HG03108 (cell line): ENCODE results near the gene HBG2.
"Not testable (repeated sequence)": the region's sequence is repeated elsewhere in the genome, so short reads cannot be mapped to it uniquely, and the experiment has no call there.

ENCODE experiments used
- ATAC-seq: cut with Tn5 transposase; IDR thresholded peaks from one replicate; pipeline ENCODE4 v1.9.1; 2021; ENCODE audit warnings: moderate library complexity; ENCODE audit not compliant: unreplicated experiment

The HBG2 gene

GRCh38 chr11:5282628-5283027 lies 28.0 kb upstream of the HBG2 start:
- ATAC-seq, result no peak

GRCh38 chr11:5281596-5281995 lies 27.0 kb upstream of the HBG2 start:
- ATAC-seq, result no peak

- peak; percentile 93 for ATAC-seq
Observed at GRCh38 chr11:5280582-5281102, 26.1 kb upstream of the HBG2 start.

GRCh38 chr11:5279471-5280090 lies 25.0 kb upstream of the HBG2 start:
- ATAC-seq, result no peak

GRCh38 chr11:5277807-5278382 lies 23.3 kb upstream of the HBG2 start:
- no peak for ATAC-seq

GRCh38 chr11:5276697-5277096 lies 22.1 kb upstream of the HBG2 start:
- ATAC-seq, result no peak

- ATAC-seq, result no peak
Observed at GRCh38 chr11:5275369-5276110, 21.0 kb upstream of the HBG2 start.

GRCh38 chr11:5274395-5274794 lies 19.8 kb upstream of the HBG2 start:
- no peak for ATAC-seq

- no peak for ATAC-seq
Observed at GRCh38 chr11:5272395-5273017, 17.9 kb upstream of the HBG2 start.

GRCh38 chr11:5269715-5270147 lies 15.2 kb upstream of the HBG2 start, which contains the start of gene HBE1:
HBE1 (minus strand) TSS chr11:5269945; CDS start chr11:5269890, 55 bp downstream.
- no peak for ATAC-seq

GRCh38 chr11:5267033-5267563 lies 12.5 kb upstream of the HBG2 start:
- no peak for ATAC-seq

GRCh38 chr11:5266609-5267008 lies 12.0 kb upstream of the HBG2 start:
- no peak for ATAC-seq

- ATAC-seq, result no peak
Observed at GRCh38 chr11:5265832-5266231, 11.3 kb upstream of the HBG2 start.

- no peak for ATAC-seq
Observed at GRCh38 chr11:5258543-5259262, 4.1 kb upstream of the HBG2 start.

GRCh38 chr11:5257296-5257695 lies 2.7 kb upstream of the HBG2 start:
- no peak for ATAC-seq

- ATAC-seq, result not testable (repeated sequence)
Observed at GRCh38 chr11:5254023-5254422, 558 bp downstream of the HBG2 start.

GRCh38 chr11:5253440-5253839 lies 1.1 kb downstream of the HBG2 start:
- ATAC-seq, result not testable (repeated sequence)

GRCh38 chr11:5252919-5253265 lies 1.7 kb downstream of the HBG2 start:
- no peak for ATAC-seq

- no peak for ATAC-seq
Observed at GRCh38 chr11:5252192-5252918, 2.2 kb downstream of the HBG2 start.

- no peak for ATAC-seq
Observed at GRCh38 chr11:5251746-5252145, 2.8 kb downstream of the HBG2 start.
